Right ventricle myocardium inferior (tissue), 1 donor: ENCODE measurements around the gene TMEM121. TPM values are rescaled to one million over a fixed set of nuclear protein-coding genes. Genes with fewer than 3 reads are reported as not detected.
"Not testable (repeated sequence)": the region's sequence is repeated elsewhere in the genome, so short reads cannot be mapped to it uniquely, and the experiment has no call there.

Experiments used
- ATAC-seq: fragments of 200-7000 bp; cut with Tn5 transposase; one replicate; pipeline ENCODE4 v1.9.1; 2020; ENCODE audit warnings: mild to moderate bottlenecking, moderate library complexity
- DNase-seq: peaks from one replicate; pipeline ENCODE4 v3.0.0; 2021; ENCODE audit errors: missing footprints
- intact Hi-C: fragments of 100-400 bp; cut with DNase I; formaldehyde crosslinking; loops from one replicate; pipeline ENCODE4 v1.11.0; 2022
- total RNA-seq: library from RNA; stranded (reverse); fragmentation: NEBNext Ultra II Directional; extraction: Animal tissue kit (Norgen Biotek cat#: 25700); gene quantifications from one replicate; pipeline ENCODE4 v1.2.1, GENCODE V29; 2021
- donor health status: DM: no; HTN: yes; CAD: no; lungs with severe emphysema.

The TMEM121 gene
- total RNA-seq, 1 donor from 2014 or later = 3.4 TPM

DNA sequence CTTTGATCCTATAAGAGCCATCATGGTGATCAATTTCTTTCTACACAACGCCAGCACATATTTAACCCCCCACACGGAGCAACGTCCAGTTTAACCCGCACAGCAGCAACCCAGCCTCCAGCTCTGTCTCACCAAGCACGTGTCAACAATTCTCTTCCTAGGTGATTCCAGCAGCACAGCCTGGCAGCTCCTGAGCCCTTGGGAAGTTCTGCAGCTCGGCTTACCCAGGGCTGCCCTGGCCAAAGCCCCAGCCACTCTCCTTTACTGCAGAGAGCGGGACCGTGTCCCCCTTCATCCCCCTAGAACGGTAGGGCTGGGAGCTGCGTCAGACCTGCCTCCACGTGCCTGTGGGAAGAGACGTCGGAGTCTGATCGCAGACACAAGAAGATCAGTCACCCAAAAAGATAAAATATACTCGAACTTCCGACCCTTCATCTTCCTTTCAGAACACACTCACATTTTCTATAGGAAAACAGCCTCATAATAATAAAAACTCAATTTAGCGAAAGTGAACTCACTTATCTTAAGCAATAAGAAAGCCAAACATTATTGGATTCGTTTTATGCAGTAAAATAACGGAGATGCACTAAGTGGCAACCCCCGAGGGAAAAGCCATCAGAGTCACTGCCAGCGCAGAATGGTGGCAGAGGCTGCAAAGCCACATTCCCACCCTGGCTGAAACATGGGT, 7.6 kb downstream of the TMEM121 start:
- intact Hi-C loops = no loop called here
- DNase-seq (no peak), ATAC-seq (no peak)

DNA sequence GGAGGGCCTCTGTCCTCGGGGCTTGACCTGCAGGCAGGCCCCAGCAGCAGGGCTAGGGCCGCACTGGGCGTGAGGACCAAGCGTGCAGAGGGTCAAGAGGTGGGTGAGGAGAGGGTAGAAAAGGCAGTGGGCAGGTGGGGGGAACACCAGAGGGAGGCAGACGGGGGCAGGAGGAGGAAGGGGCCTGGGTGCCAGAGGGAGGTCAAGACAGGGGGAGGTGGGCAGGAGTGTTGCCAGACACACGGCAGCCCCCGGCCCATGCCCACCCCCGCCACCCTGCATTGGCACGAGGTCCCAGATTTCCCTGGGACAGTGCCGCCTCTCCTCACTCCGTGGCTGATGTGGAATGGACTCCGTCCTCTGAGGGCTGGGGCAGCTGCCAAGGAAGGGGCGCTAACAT, 8.2 kb downstream of the TMEM121 start:
- DNase-seq (no peak), ATAC-seq (no peak)
- intact Hi-C loops = no loop called here

DNA sequence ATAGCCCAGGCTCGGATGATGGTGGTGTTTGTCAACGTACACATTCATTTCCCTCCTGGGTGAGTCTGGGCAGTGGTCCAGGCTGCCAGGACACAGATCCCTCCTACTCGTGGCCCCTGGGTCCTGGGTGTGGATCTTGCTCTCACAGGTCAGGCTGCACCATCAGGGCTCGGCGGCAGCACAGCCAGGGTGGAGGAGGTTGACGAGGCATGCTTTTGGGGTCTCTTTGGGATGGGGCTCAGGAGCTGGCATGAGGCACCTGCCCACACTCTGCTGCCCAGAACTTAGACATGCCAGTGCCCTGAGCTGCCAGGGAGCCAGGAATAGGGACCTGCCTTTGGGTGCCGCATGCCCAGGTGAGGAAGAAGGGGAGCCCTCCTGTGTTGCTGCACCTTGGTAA, 9.7 kb downstream of the TMEM121 start:
- no peak for ATAC-seq
- no peak for DNase-seq
- intact Hi-C loops = no loop called here

DNA sequence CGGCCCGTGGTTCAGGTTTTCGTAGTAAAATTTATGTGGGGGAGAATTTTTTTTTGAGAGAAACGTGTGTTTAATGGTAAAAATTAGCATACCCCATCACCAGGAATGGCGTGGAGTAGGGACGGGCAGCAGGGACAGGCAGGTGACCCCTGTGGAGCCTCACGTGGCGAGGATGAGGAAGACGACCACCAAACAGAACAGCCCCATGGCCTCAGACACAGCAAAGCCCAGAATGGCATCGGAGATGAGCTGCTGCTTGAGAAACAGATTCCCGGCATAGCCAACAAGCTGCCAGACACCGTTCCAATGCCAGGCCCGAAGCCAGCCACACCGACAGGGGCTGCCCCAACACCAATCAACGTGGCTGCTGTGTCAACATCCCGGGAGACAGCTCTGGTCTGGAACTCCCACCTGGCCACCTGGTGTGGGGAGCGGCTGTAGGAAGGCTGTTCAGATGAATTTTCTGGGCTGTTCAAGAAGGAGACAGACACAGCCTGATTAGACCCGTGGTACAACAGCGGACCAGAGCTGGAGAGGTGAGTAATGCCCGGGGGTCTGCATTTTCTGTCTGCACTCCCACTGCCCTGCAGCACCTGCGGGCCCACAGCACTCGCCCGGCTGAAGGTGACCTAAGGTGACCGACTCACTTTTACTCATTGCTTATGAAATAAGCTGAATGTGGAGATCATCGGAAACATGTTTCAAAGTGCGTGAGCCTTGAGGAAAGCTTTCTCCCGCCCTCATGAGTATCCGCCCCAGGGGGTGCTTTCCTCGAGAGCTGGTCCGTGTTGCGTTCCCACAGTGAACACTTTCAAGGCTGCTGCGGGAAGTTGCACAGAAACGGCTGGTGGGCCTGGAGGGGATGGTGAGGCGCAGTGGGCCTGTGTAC, 10.6 kb downstream of the TMEM121 start:
- DNase-seq = no peak
- intact Hi-C loops = no loop called here
- ATAC-seq = no peak

DNA sequence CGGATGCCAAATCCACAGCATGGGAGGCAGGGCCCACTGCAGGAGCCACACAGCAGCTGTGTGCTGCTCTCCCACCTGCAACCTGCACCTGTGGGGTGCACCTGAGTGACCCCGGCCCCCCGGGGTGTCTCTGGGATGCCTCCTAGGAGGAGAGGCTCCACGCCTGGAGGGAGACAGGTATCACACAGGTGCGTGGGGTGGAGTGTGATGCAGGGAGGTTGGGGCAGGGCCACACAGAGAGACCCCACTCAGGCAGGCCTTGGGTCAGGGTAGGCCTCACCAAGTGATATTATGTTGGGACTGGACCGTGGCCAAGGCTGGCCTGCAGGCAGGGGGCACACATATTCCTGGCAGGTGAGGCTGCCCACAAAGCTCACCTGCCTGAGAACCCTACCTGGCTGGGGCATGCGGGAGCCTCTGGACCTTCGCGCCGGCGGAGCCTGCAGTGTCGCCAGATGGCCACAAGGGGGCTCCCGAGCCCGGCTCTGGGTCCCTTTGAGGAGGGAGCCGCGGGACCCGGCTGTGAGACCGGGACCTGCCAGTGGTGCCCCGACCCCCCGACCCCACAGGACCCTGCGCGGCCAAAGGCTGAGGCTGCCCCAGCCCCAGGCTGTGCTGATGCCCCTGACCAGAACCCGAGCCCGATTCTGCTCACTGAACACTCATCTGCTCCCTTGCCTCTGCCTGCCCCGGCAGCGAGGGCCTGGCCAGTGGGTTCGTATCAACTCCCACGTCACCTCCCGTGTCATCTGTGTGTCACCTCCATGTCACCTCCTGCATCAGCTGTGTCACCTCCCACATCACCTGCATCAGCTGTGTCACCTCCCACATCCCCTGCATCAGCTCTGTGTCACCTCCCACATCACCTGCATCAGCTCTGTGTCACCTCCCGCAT, 11.4 kb downstream of the TMEM121 start:
- peak; percentile 71 for ATAC-seq
- intact Hi-C loops = no loop called here
- DNase-seq = peak; percentile 90

DNA sequence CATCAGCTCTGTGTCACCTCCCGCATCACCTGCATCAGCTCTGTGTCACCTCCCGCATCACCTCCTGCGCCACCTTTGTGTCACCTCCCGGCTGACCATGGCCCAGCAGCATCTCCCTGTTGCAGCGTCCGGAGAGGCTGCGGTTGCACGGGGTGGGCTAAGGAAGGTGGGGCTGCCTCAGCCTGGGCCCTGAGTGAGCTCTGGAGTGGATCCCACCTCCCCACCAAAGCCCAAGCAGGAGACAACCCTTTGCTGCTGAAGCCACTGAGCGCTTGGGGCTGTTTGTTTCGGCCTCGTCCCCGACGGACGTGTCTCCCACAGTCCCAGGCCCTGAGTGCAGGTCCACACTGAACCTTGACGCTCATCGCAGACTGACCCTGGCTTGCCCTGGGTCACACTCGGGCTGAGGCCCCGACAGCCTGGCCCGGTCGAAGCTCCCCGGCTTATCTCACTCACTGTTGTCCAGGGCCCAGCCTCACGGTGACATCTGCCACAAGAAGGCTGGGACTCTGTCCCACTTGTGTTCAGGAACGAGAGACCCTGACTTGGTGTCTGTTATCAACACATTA, 12.2 kb downstream of the TMEM121 start:
- DNase-seq (no peak), ATAC-seq (no peak)
- intact Hi-C loops = no loop called here

DNA sequence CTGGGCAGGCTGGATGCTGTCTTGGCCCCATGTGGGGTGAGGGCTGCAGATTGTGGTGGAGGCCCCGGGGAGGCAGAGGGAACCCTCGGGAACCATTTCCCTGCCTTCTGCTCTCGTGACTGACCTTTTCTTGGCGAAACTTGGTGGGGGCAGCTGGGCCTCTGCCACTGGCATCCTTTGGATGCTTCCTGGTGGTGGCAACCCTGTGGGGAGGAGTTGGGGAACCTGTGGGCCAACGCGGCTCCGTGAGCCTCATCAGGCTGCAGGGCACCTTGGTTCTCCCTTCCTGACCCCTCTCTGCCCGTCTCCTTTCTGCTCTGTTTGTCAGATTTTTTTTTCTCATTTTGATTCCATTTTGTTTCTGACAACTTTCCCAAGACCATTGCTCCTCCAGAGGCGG, 14.4 kb downstream of the TMEM121 start:
- ATAC-seq = no peak
- DNase-seq = no peak
- intact Hi-C loops = no loop called here

DNA sequence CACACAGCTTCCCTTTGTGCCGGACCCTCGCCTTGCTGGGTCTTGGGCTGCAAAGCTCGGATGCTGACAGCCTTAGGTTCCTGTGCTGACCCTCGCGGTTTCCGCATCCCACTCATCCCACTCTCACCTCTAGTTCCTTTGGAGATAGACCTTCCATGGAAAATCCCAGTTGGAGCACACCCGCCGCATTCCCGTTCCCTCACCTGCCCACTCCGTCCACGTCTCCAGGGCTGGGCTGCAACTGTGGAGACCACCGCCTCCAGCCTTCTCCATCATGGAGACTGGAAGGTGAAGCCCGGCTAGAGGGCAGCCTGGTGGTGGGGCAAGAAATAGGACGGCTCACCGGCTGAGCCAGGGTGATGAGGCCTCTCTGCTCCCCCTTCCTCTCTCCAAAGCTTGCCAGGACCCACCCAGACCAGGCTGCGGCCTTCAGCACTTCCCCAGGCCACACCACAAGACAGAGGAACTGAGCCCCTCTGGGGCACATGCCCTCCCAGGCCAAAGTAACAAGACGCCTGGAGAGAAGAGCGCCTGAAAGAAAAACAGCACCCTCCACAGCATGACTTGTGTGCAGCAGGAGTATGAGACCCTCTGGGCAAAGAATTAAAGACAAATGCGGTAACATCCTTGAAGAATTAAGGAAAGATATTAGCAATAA, 15.0 kb downstream of the TMEM121 start:
- DNase-seq (no peak), ATAC-seq (no peak)
- intact Hi-C loops = no loop called here

DNA sequence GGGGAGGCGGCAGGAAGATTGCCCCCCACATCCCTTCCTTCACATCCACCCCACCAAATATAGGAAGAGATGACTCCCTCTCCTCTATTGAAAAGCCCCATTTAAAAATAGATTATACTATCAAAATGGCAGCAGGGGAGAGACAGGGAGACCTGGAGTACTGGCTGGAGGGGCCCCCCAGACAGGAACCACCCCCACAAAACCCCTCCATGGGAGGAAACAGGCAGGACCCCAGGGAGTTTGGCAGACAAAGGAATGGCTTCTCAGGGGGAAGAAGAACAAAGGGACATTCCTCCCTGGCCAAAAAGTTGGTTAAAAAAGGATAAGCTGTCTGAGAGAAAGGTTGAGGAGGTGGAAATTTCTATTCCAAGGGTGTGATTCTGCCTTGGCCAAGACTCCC, 19.3 kb downstream of the TMEM121 start:
- ATAC-seq, intact Hi-C loops, DNase-seq: not testable (repeated sequence)

DNA sequence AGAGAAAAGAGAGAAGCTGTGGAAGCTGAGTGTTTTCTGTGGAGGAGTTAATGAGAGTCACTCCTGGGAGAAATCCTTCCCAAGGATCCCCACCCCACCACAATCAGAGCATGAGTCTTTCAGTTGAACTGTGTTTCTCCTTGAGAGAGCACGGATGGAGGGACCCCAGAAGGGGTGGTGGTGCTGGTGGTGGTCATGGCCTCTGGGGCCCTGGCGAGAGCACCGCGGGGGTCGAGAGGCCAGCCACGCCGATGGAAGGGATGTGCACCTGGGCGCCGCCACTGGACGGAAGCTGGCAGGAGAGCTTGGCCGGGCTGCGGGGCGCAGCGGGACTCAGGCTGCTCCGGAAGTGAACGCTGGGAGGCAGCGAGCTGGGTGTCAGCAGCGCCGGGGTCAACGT, 20.0 kb downstream of the TMEM121 start:
- ATAC-seq, intact Hi-C loops, DNase-seq: not testable (repeated sequence)

DNA sequence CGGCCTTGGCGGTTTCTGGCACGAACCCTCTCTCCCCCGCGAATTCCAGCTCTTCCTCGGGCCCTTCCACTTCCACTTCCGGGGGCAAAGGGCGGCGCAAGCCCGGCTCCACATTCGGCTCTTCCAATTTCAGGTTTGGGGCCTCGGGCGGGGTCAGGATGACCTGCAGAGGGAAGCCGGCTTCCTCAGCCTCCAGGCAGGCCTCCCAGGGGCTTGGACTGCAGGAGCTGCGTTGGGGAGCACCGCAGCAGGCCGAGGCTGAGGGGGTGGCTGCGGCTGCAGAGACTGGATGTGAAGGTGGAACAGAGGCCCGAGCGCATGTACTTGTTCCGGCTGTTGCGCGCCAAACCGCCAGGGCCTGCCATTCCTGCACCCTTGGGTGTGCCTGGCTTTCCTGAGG, 20.7 kb downstream of the TMEM121 start:
- intact Hi-C loops, ATAC-seq: not testable (repeated sequence)
- DNase-seq = peak; percentile 17

DNA sequence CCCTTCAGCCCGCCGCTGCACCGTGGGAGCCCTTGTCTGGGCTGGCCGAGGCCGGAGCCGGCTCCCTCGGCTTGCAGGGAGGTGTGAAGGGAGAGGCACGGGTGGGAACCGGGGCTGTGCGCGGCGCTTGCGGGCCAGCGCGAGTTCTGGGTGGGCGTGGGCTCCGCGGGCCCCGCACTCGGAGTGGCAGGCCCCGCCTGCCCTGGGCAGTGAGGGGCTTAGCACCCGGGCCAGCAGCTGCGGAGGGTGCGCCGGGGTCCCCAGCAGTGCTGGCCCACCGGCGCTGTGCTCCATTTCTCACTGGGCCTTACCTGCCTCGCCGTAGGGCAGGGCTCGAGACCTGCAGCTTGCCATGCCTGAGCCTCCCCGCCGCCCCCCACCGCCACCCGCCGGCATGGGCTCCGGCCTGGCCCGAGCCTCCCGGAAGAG, 21.4 kb downstream of the TMEM121 start:
- intact Hi-C loops = no loop called here
- DNase-seq = peak; percentile 41
- no peak for ATAC-seq

DNA sequence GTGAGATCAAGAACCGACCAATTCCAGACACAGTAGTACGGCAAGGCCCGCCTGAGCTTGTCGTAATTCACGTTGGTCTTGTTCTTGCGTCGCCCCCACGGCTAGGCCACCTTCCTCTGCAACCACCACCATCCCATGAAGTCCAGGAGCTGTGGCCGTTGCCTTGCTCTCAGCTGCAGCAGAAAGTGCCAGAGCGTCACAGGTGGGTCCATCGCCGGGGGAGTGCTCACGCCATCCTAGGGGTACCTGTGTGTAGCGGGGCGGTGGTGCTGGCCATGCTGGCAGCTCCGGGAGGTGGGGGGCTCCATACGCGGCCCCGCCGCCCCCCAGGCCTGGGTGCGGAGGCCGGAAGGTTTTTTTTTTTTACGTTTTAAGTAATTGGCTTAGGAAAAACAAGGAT, 23.1 kb downstream of the TMEM121 start:
- no peak for DNase-seq
- intact Hi-C loops = no loop called here
- ATAC-seq = no peak

DNA sequence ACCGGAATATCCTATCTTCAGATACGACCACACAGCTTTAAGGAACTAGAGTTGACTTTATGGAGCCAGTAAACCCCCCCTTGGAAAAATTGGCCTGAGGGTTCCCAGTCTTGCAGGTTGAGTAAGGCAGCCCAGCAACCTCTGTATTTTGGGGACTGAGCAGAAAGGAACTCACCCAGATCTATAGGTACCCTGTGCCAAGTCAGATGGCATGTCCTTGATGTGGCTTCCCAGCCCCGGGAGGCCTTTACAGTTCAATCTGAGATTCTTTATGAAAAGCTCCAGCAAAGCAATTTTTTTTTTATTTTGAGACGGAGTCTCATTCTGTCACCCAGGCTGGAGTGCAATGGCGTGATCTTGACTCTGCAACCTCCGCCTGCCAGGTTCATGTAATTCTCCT, 27.6 kb downstream of the TMEM121 start:
- DNase-seq (no peak), ATAC-seq (no peak)
- intact Hi-C loops = no loop called here

DNA sequence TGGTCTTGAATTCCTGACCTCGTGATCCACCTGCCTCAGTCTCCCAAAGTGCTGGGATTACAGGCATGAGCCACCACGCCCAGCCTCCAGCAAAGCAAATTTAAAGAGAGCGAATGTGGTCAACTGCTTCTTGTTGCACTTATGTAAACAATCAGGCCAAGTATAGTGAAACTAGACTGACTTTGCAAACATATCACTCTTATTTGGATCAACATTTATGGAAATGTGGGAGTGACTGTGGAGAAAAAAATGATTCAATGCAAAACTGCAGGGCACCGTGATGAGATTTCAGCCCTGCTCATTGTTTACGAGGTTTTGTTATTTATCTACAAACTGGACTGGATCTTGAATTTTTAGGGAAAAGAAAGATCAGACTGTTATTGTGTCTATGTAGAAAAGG, 28.1 kb downstream of the TMEM121 start:
- no peak for DNase-seq

DNA sequence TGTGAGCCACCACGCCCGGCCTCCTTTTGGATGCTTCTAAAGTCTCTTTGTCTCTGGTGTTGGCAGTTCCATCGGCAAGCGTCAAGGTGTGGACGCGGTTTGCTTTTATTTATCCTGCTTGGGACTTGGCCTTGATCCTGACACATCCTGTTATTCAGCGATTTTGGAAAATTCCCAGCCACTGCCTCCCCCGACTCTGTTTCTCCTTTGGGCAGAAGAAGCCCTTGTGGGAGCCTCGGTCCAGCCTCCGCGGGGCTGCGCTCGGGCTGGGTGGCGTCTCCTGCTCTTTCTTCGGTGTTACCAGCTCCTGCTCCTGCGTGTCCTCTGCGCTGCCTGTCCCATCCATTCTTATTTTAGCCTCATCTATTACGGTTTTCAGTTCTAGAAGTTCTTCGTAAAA, 31.3 kb downstream of the TMEM121 start:
- DNase-seq, intact Hi-C loops, ATAC-seq: not testable (repeated sequence)

More for the DNA sequence above, 28.1 kb downstream of the TMEM121 start:
- intact Hi-C loops = no loop called here
- no peak for ATAC-seq

DNA sequence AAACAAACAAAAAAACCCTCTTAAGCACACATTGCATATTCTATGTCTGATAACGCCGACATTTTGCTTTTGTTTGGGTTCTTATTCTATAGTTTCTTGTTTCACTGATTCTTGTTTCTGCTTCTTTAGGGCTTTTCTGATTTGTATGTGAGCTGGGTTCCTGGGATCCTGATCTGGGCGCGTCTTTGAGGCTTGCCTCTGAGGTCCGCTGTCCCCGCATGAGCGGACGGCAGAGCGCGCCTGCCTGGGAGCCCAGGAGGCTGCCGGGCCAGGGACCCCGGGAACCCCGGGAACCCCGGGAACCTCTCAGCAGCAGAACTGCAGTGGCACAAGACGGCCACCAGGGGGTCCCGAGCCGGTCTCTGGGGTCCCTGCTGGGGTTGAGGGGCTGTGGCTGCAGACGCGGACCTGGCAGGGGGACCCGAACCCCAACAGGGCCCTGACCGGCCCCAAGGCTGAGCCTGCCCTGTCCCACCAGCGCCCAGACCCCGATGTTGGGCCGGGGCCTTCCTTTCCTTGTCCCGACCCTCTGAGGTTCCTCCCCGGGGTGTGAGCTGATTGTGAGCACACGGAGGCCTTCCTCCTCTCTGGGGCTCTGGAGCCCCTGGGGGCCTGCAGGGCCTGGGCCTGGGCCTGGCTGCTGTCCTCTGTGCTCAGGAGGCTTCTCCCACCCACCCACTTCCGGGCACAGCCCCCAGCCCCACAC, 32.2 kb downstream of the TMEM121 start:
- DNase-seq, intact Hi-C loops: not testable (repeated sequence)
- ATAC-seq = peak; percentile 26
